ENCODE data around the gene PPP2R2D. TPM values are rescaled to one million over a fixed set of nuclear protein-coding genes. Genes with fewer than 3 reads are reported as not detected.

PPP2R2D gene
- polyA plus RNA-seq, 1 donor (not counting 4 experiments of a cell fraction or from before 2014, with no cell fraction given) = 49.1 TPM

- Histone ChIP-seq H3K79me2 (ENCODE audit: control insufficient read depth, insufficient read depth, low read length) (peaks cover 91% of the 10 kb centered on the region), H3K4me1 (ENCODE audit: control insufficient read depth, extremely low read depth, insufficient read depth, low read length) (peaks cover 20% of the 10 kb centered on the region), H3K27me3 (ENCODE audit: control insufficient read depth, extremely low read depth, insufficient read depth, low read length) (no peaks in the 10 kb centered on the region), H3K36me3 (ENCODE audit: control insufficient read depth in 2 of 2, extremely low read depth in 1 of 2, insufficient read depth in 2 of 2, low read length in 2 of 2) (peaks cover 13 to 36% of the 10 kb centered on the region in 2 experiments), H3K9me3 (ENCODE audit: control insufficient read depth, low read depth, low read length) (no peaks in the 10 kb centered on the region), H3K27ac (ENCODE audit: control insufficient read depth, insufficient read depth, low read length) (no peak overlapping the region), H3K4me2 (ENCODE audit: control insufficient read depth, extremely low read depth, insufficient read depth, low read depth, low read length) (no peak overlapping the region), H2AFZ (ENCODE audit: control insufficient read depth, low read length) (no peak overlapping the region), H3K9me1 (ENCODE audit: control insufficient read depth, extremely low read depth, insufficient read depth, low read length) (peaks cover 10% of the 10 kb centered on the region), H4K20me1 (ENCODE audit: control insufficient read depth, extremely low read depth, insufficient read depth, low read length) (peaks cover 67% of the 10 kb centered on the region), H3K9ac (ENCODE audit: control insufficient read depth, extremely low read depth, insufficient read depth, low read length) (no peak overlapping the region), H3K4me3 (ENCODE audit: control insufficient read depth in 2 of 3, extremely low read depth in 1 of 3, insufficient read depth in 2 of 3, low read depth in 1 of 3, low read length in 3 of 3) (no peak overlapping the region)
- no peak for DNase-seq (ENCODE audit: low read depth, low spot score)
- dilution Hi-C loops (cut with MboI; ENCODE audit: extremely low pct_ligation_motif_present, low sequenced_read_pairs) = no loop called here
- TF ChIP-seq EZH2 (IDR thresholded peaks at IDR 0.05; ENCODE audit: low read length) (no peak), CTCF (optimal IDR thresholded peaks at IDR 0.05 in 1 of 3, IDR thresholded peaks at IDR 0.05 in 1 of 3, conservative IDR thresholded peaks at IDR 0.05 in 1 of 3; ENCODE audit: extremely low read depth in 1 of 3, insufficient read depth in 2 of 3, low read length in 3 of 3) (no peak)
- FAIRE-seq = no peak
Observed at GRCh38 chr10:131909929-131910328, 9.1 kb downstream of the PPP2R2D start.

GRCh38 chr10:131910663-131911314 lies 10.0 kb downstream of the PPP2R2D start:
- H3K79me2 ChIP-seq (ENCODE audit: control insufficient read depth, insufficient read depth, low read length) = peaks cover 91% of the 10 kb centered on the region
- DNase-seq (ENCODE audit: low read depth, low spot score) = no peak
- peaks cover 60% of the 10 kb centered on the region for H4K20me1 ChIP-seq (ENCODE audit: control insufficient read depth, extremely low read depth, insufficient read depth, low read length)
- no peak overlapping the region for H3K4me3 ChIP-seq (ENCODE audit: control insufficient read depth in 2 of 3, extremely low read depth in 1 of 3, insufficient read depth in 2 of 3, low read depth in 1 of 3, low read length in 3 of 3)
- H3K36me3 ChIP-seq (ENCODE audit: control insufficient read depth in 2 of 2, extremely low read depth in 1 of 2, insufficient read depth in 2 of 2, low read length in 2 of 2) = peaks cover 10 to 33% of the 10 kb centered on the region in 2 experiments
- FAIRE-seq = no peak
- H3K9me3 ChIP-seq (ENCODE audit: control insufficient read depth, low read depth, low read length) = no peaks in the 10 kb centered on the region
- no peak overlapping the region for H3K9ac ChIP-seq (ENCODE audit: control insufficient read depth, extremely low read depth, insufficient read depth, low read length)
- peaks cover 20% of the 10 kb centered on the region for H3K4me1 ChIP-seq (ENCODE audit: control insufficient read depth, extremely low read depth, insufficient read depth, low read length)
- no peak overlapping the region for H2AFZ ChIP-seq (ENCODE audit: control insufficient read depth, low read length)
- peaks cover 10% of the 10 kb centered on the region for H3K9me1 ChIP-seq (ENCODE audit: control insufficient read depth, extremely low read depth, insufficient read depth, low read length)
- TF ChIP-seq EZH2 (IDR thresholded peaks at IDR 0.05; ENCODE audit: low read length) (no peak), CTCF (optimal IDR thresholded peaks at IDR 0.05 in 1 of 3, IDR thresholded peaks at IDR 0.05 in 1 of 3, conservative IDR thresholded peaks at IDR 0.05 in 1 of 3; ENCODE audit: extremely low read depth in 1 of 3, insufficient read depth in 2 of 3, low read length in 3 of 3) (no peak)
- no peaks in the 10 kb centered on the region for H3K27me3 ChIP-seq (ENCODE audit: control insufficient read depth, extremely low read depth, insufficient read depth, low read length)
- dilution Hi-C loops (cut with MboI; ENCODE audit: extremely low pct_ligation_motif_present, low sequenced_read_pairs) = no loop called here
- no peak overlapping the region for H3K27ac ChIP-seq (ENCODE audit: control insufficient read depth, insufficient read depth, low read length)
- no peak overlapping the region for H3K4me2 ChIP-seq (ENCODE audit: control insufficient read depth, extremely low read depth, insufficient read depth, low read depth, low read length)

All from keratinocyte (primary cell).